B cell (primary cell): Measurements from ENCODE around the gene LDB3.

Experiments used
- CTCF ChIP-seq: fragments of 200-600 bp; IDR thresholded peaks from one replicate; pipeline ENCODE4 v1.8.0; 2022; ENCODE audit warnings: antibody characterized with exemption, mild to moderate bottlenecking
- EZH2 ChIP-seq: IDR thresholded peaks from 2 replicates; pipeline ENCODE4 v1.6.1; 2012; ENCODE audit warnings: borderline replicate concordance, low read depth, mild to moderate bottlenecking, moderate library complexity, low read length; ENCODE audit not compliant: insufficient read depth, poor library complexity, severe bottlenecking

- no peak for TF ChIP-seq CTCF
- no peak for TF ChIP-seq EZH2
Observed at GRCh38 chr10:86678999-86679792, 10.9 kb downstream of the LDB3 start.
